ENCODE results near the gene AQP7. TPM values are rescaled to one million over a fixed set of nuclear protein-coding genes. Genes with fewer than 3 reads are reported as not detected.

Gene AQP7
- total RNA-seq, 1 donor from 2014 or later, result 18.9 TPM

GRCh38 chr9:33377089-33377715 is 25.2 kb downstream of the AQP7 start:
- H3K4me1 ChIP-seq, result peaks cover 0 to 3% of the 10 kb centered on the region in 2 donors
- H3K27ac ChIP-seq, result no peak overlapping the region
- intact Hi-C loops (cut with DNase I), result no loop called here
- no peaks in the 10 kb centered on the region for H3K27me3 ChIP-seq
- no peaks in the 10 kb centered on the region for H3K9me3 ChIP-seq
- TF ChIP-seq, protein P1, sequence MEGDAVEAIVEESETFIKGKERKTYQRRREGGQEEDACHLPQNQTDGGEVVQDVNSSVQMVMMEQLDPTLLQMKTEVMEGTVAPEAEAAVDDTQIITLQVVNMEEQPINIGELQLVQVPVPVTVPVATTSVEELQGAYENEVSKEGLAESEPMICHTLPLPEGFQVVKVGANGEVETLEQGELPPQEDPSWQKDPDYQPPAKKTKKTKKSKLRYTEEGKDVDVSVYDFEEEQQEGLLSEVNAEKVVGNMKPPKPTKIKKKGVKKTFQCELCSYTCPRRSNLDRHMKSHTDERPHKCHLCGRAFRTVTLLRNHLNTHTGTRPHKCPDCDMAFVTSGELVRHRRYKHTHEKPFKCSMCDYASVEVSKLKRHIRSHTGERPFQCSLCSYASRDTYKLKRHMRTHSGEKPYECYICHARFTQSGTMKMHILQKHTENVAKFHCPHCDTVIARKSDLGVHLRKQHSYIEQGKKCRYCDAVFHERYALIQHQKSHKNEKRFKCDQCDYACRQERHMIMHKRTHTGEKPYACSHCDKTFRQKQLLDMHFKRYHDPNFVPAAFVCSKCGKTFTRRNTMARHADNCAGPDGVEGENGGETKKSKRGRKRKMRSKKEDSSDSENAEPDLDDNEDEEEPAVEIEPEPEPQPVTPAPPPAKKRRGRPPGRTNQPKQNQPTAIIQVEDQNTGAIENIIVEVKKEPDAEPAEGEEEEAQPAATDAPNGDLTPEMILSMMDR (IDR thresholded peaks at IDR 0.05), result no peak
- H3K4me3 ChIP-seq, result no peak overlapping the region
- H3K36me3 ChIP-seq, result peaks cover 0 to 4% of the 10 kb centered on the region in 2 donors
- peak in 1 of 2 donors; percentile 40 for DNase-seq (ENCODE audit: low spot score in 2 of 2)

GRCh38 chr9:33375841-33376321 is 26.5 kb downstream of the AQP7 start:
- Histone ChIP-seq H3K4me3 (no peak overlapping the region), H3K27ac (no peak overlapping the region), H3K4me1 (peaks cover 0 to 3% of the 10 kb centered on the region in 2 donors), H3K36me3 (peaks cover 9% of the 10 kb centered on the region in 2 donors), H3K9me3 (no peaks in the 10 kb centered on the region), H3K27me3 (no peaks in the 10 kb centered on the region)
- peak in 1 of 2 donors; percentile 27 for DNase-seq (ENCODE audit: low spot score in 2 of 2)
- TF ChIP-seq, protein P1 (IDR thresholded peaks at IDR 0.05), result no peak
- intact Hi-C loops (cut with DNase I), result loop anchor here (1.0 kb wide), 3 partner anchors 15 to 90 kb away; no protein-coding TSS in a partner anchor

- H3K4me3 ChIP-seq, result peak overlapping the region; percentile 22 to 52
- peaks cover 0 to 3% of the 10 kb centered on the region in 2 donors for H3K4me1 ChIP-seq
- DNase-seq (ENCODE audit: low spot score in 2 of 2), result peak in 1 of 2 donors; percentile 31
- intact Hi-C loops (cut with DNase I), result loop anchor here (1.0 kb wide), 3 partner anchors 16 to 91 kb away; no protein-coding TSS in a partner anchor
- peaks cover 15% of the 10 kb centered on the region in 2 donors for H3K36me3 ChIP-seq
- H3K27me3 ChIP-seq, result no peaks in the 10 kb centered on the region
- H3K9me3 ChIP-seq, result no peaks in the 10 kb centered on the region
- peak overlapping the region in 1 of 2 donors; percentile 67 for H3K27ac ChIP-seq
- TF ChIP-seq, protein P1 (IDR thresholded peaks at IDR 0.05), result no peak
These were observed 27.0 kb downstream of the AQP7 start for GRCh38 chr9:33375238-33375840.

- TF ChIP-seq, protein P1 (IDR thresholded peaks at IDR 0.05), result peak; percentile 76 to 89 (median 87)
- Histone ChIP-seq H3K27ac (peak overlapping the region in 1 of 2 donors; percentile 67), H3K27me3 (no peaks in the 10 kb centered on the region), H3K9me3 (no peaks in the 10 kb centered on the region), H3K4me3 (peak overlapping the region; percentile 22 to 52), H3K4me1 (peaks cover 0 to 3% of the 10 kb centered on the region in 2 donors), H3K36me3 (peaks cover 21% of the 10 kb centered on the region in 2 donors)
- peak; percentile 24 to 90 for DNase-seq (ENCODE audit: low spot score in 2 of 2)
- intact Hi-C loops (cut with DNase I), result loop anchor here (1.0 kb wide), 3 partner anchors 17 to 92 kb away; no protein-coding TSS in a partner anchor
These were observed 27.6 kb downstream of the AQP7 start for GRCh38 chr9:33374634-33375237.

GRCh38 chr9:33374190-33374589 is 28.2 kb downstream of the AQP7 start:
- no peaks in the 10 kb centered on the region for H3K27me3 ChIP-seq
- TF ChIP-seq, protein P1 (IDR thresholded peaks at IDR 0.05), result no peak
- H3K36me3 ChIP-seq, result peaks cover 22 to 25% of the 10 kb centered on the region in 2 donors
- peaks cover 0 to 3% of the 10 kb centered on the region in 2 donors for H3K4me1 ChIP-seq
- no peaks in the 10 kb centered on the region for H3K9me3 ChIP-seq
- H3K27ac ChIP-seq, result no peak overlapping the region
- no peak overlapping the region for H3K4me3 ChIP-seq
- intact Hi-C loops (cut with DNase I), result no loop called here
- peak in 1 of 2 donors; percentile 39 for DNase-seq (ENCODE audit: low spot score in 2 of 2)
